Measurements from ENCODE around the gene DCST2. TPM values are rescaled to one million over a fixed set of nuclear protein-coding genes. Genes with fewer than 3 reads are reported as not detected.
A peak's percentile ranks its signal among the peaks of the same experiment; 100 is the strongest.

The DCST2 gene
- total and polyA plus RNA-seq, 2 of the 8 experiments (the other 6 are each of a cell fraction or from before 2014, with no cell fraction given) = 0.43 to 2.1 TPM

DNA sequence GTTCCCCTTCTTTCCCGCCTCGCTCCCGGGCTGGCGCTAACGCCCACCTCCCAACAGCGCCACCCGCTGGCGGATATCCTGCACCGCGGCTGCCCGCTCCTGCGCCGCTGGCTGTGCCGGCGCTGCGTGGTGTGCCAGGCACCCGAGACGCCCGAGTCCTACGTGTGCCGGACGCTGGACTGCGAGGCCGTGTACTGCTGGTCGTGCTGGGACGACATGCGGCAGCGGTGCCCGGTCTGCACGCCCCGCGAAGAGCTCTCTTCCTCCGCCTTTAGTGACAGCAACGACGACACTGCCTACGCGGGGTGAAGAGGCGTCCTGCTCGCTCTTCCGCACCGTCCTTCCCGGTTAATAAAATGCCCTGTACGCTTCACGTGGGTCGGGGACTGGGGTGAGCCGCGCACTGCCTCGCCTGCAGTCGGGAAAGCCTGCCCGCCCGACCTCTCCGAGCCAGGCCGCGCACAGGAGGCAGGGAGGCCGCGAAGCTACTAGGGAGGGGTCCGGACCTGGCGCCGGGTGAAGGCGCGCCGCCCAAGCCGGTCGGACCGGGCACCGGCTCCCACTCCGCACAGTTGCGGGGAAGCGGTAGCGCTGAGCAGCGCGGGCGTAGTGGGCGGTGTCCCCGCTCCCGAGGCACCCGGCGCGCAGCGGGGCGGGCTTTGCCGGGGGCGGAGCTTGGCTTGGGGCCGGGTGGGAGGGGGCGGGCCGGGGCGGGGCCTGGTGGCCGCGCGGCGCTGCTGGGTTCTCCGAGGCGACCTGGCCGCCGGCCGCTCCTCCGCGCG lies 17.2 kb upstream of the DCST2 start, which contains the start of gene ADAM15 (continued):
- TF ChIP-seq, protein P1, sequence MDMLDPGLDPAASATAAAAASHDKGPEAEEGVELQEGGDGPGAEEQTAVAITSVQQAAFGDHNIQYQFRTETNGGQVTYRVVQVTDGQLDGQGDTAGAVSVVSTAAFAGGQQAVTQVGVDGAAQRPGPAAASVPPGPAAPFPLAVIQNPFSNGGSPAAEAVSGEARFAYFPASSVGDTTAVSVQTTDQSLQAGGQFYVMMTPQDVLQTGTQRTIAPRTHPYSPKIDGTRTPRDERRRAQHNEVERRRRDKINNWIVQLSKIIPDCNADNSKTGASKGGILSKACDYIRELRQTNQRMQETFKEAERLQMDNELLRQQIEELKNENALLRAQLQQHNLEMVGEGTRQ (IDR thresholded peaks at IDR 0.05; ENCODE audit: low read length) = no peak
- TF ChIP-seq EP300 (IDR thresholded peaks at IDR 0.05; ENCODE audit: borderline replicate concordance in 1 of 2, low read depth in 2 of 2, low read length in 2 of 2) (no peak), SP2 (IDR thresholded peaks at IDR 0.05; ENCODE audit: low read length) (no peak), CHD1 (IDR thresholded peaks at IDR 0.05; ENCODE audit: low read depth, low read length) (no peak), GABPA (IDR thresholded peaks at IDR 0.05; ENCODE audit: borderline replicate concordance, insufficient read depth, low read length) (peak; percentile 52; the same call in 1 of the 2 replicates), KDM5A (IDR thresholded peaks at IDR 0.05; ENCODE audit: low read length) (no peak), RNF2 (IDR thresholded peaks at IDR 0.05; ENCODE audit: borderline replicate concordance, low read depth, low read length, missing control alignments, poor library complexity, severe bottlenecking) (no peak), NANOG (IDR thresholded peaks at IDR 0.05; ENCODE audit: insufficient read depth, low read depth, low read length, poor library complexity, severe bottlenecking) (no peak), KDM4A (IDR thresholded peaks at IDR 0.05; ENCODE audit: low read depth, low read length, severe bottlenecking) (peak; percentile 89), RXRA (IDR thresholded peaks at IDR 0.05; ENCODE audit: insufficient read depth, low read depth, low read length) (no peak), RAD21 (IDR thresholded peaks at IDR 0.05 in 1 of 2, conservative IDR thresholded peaks at IDR 0.05 in 1 of 2; ENCODE audit: low read depth in 2 of 2, low read length in 2 of 2) (peak; percentile 51 to 65), HDAC6 (IDR thresholded peaks at IDR 0.05; ENCODE audit: low read depth, low read length) (no peak), JUN (IDR thresholded peaks at IDR 0.05; ENCODE audit: low read depth, low read length) (no peak), PHF8 (conservative IDR thresholded peaks at IDR 0.05; ENCODE audit: low read depth, low read length) (no peak), TAF7 (optimal IDR thresholded peaks at IDR 0.05; ENCODE audit: borderline replicate concordance, low read depth, low read length) (no peak)
- TF ChIP-seq, protein P2, sequence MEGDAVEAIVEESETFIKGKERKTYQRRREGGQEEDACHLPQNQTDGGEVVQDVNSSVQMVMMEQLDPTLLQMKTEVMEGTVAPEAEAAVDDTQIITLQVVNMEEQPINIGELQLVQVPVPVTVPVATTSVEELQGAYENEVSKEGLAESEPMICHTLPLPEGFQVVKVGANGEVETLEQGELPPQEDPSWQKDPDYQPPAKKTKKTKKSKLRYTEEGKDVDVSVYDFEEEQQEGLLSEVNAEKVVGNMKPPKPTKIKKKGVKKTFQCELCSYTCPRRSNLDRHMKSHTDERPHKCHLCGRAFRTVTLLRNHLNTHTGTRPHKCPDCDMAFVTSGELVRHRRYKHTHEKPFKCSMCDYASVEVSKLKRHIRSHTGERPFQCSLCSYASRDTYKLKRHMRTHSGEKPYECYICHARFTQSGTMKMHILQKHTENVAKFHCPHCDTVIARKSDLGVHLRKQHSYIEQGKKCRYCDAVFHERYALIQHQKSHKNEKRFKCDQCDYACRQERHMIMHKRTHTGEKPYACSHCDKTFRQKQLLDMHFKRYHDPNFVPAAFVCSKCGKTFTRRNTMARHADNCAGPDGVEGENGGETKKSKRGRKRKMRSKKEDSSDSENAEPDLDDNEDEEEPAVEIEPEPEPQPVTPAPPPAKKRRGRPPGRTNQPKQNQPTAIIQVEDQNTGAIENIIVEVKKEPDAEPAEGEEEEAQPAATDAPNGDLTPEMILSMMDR (IDR thresholded peaks at IDR 0.05; ENCODE audit: control extremely low read depth in 1 of 3, insufficient read depth in 1 of 3, low read depth in 1 of 3, low read length in 3 of 3) = peak; percentile 94 to 98 (median 97)
- TF ChIP-seq, protein P3, sequence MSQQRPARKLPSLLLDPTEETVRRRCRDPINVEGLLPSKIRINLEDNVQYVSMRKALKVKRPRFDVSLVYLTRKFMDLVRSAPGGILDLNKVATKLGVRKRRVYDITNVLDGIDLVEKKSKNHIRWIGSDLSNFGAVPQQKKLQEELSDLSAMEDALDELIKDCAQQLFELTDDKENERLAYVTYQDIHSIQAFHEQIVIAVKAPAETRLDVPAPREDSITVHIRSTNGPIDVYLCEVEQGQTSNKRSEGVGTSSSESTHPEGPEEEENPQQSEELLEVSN (IDR thresholded peaks at IDR 0.05) = peak; percentile 94

Data from H1 (cell line).